Neural progenitor cell (in vitro differentiated cells): ENCODE measurements around the gene ADAMTS12. TPM values are rescaled to one million over a fixed set of nuclear protein-coding genes. Genes with fewer than 3 reads are reported as not detected.

Experiments used
- DNase-seq: peaks from one replicate; pipeline ENCODE4 v3.0.0-alpha.2; 2016; ENCODE audit warnings: low spot score
- H2AFZ ChIP-seq: fragments of 200-600 bp; sonication (generic); replicated peaks from 2 replicates; pipeline ENCODE4 v1.6.1; 2016; ENCODE audit warnings: antibody characterized with exemption
- H3F3A ChIP-seq: fragments of 200-600 bp; sonication (generic); 2 replicates; pipeline ENCODE4 v1.6.1; 2016; ENCODE audit warnings: antibody characterized with exemption, low read depth
- H3K27ac ChIP-seq: fragments of 200-600 bp; sonication (generic); 2 replicates; pipeline ENCODE4 v1.5.1; 2016; ENCODE audit warnings: mild to moderate bottlenecking
- H3K27me3 ChIP-seq: fragments of 200-600 bp; sonication (generic); 2 replicates; pipeline ENCODE4 v1.6.1; 2016; ENCODE audit warnings: mild to moderate bottlenecking, moderate library complexity
- H3K36me3 ChIP-seq: fragments of 200-600 bp; sonication (generic); 2 replicates; pipeline ENCODE4 v1.5.1; 2016
- H3K4me1 ChIP-seq: fragments of 200-600 bp; sonication (generic); 2 replicates; pipeline ENCODE4 v1.6.1; 2016; ENCODE audit warnings: mixed run types
- H3K4me2 ChIP-seq: fragments of 200-600 bp; sonication (generic); 2 replicates; pipeline ENCODE4 v1.6.1; 2016
- H3K4me3 ChIP-seq: fragments of 200-600 bp; sonication (generic); 2 replicates; pipeline ENCODE4 v1.5.1; 2016
- H3K79me2 ChIP-seq: fragments of 200-600 bp; sonication (generic); 2 replicates; pipeline ENCODE4 v1.6.1; 2016; ENCODE audit warnings: low read depth
- H3K9ac ChIP-seq: fragments of 200-600 bp; sonication (generic); 2 replicates; pipeline ENCODE4 v1.6.1; 2016
- H3K9me3 ChIP-seq: fragments of 200-600 bp; sonication (generic); 2 replicates; pipeline ENCODE4 v1.5.1; 2016; ENCODE audit warnings: low read depth
- H4K20me1 ChIP-seq: fragments of 200-600 bp; sonication (generic); 2 replicates; pipeline ENCODE4 v1.6.1; 2016; ENCODE audit warnings: low read depth
- H3K27ac Mint-ChIP-seq: 3 replicates; pipeline ENCODE4 v1.8.0; 2021; ENCODE audit warnings: mixed read lengths
- H3K27me3 Mint-ChIP-seq: 2 replicates; pipeline ENCODE4 v1.8.0; 2022; ENCODE audit warnings: low read depth, mild to moderate bottlenecking, inconsistent platforms, moderate library complexity, mixed read lengths; ENCODE audit not compliant: insufficient read depth
- H3K36me3 Mint-ChIP-seq: 3 replicates; pipeline ENCODE4 v1.8.0; 2021; ENCODE audit warnings: mixed read lengths
- H3K4me1 Mint-ChIP-seq: 3 replicates; pipeline ENCODE4 v1.8.0; 2021; ENCODE audit warnings: mixed read lengths
- H3K4me3 Mint-ChIP-seq: 3 replicates; pipeline ENCODE4 v1.8.0; 2021; ENCODE audit warnings: mild to moderate bottlenecking, moderate library complexity, mixed read lengths
- H3K9me3 Mint-ChIP-seq: 3 replicates; pipeline ENCODE4 v1.8.0; 2020; ENCODE audit warnings: mixed read lengths
- CTCF ChIP-seq: fragments of 200-600 bp; sonication (generic); IDR thresholded peaks from 2 replicates; pipeline ENCODE4 v1.5.1; 2017; ENCODE audit warnings: antibody characterized with exemption, mild to moderate bottlenecking
- EZH2 ChIP-seq: fragments of 200-600 bp; sonication (generic); IDR thresholded peaks from 2 replicates; pipeline ENCODE4 v1.6.1; 2017; ENCODE audit warnings: antibody characterized with exemption, mild to moderate bottlenecking, moderate library complexity
- EZH2phosphoT487 ChIP-seq: fragments of 200-600 bp; sonication (generic); IDR thresholded peaks from 2 replicates; pipeline ENCODE4 v1.6.1; 2017; ENCODE audit warnings: antibody characterized with exemption
- total RNA-seq: library from RNA; depleted of rRNA; stranded (reverse); fragments of >200 nt; gene quantifications from 2 replicates; pipeline ENCODE4 v1.2.3, GENCODE V29; 2015; ENCODE audit warnings: low replicate concordance

ADAMTS12 gene
- total RNA-seq, 1 donor from 2014 or later, result 15.6 TPM

DNA sequence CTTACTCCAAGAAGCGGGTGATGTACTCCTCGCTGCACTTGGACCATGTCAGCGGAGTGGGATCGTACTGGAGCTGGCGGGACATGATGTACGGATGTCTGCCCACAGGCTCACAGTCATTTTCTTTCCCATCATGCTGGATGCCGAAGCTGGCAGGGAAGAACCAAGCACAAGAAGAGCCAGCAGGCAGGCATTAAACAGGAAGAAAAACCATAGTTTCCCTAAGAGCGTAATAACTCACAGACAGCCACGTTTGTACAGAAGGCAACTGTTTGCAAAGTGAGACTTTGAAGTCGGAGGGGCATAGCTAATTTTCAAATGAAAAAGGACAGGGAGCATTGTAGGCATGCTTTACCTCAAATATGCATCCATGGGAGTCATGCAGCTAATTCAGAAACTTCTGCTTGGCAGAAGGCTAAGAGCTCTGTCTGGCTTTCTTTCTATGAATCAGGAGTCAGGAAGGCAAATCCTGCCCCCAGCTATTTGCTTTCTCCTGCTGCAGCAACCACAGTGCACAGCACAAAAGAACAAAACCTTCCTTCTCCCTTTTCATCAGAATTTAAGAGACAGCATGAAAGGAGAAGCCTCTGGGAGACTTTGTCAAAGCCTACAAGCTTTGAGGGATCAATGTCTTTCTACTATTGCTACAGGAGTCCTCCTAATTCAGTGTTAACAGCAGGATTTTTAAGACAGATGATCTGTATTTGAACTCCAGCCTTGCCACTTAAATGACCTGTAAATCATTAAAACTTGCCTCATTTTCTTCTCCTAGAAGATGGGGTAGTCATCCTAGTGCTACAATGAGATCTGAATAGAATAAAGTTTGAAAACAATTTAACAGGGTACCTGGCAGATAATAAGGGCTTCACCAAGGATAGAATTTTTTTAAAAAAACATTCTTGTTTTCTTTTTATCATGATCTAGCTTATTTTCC is 242.0 kb downstream of the ADAMTS12 start:
- peaks cover 53% of the 10 kb centered on the region for H3K4me1 Mint-ChIP-seq
- peaks cover 23% of the 10 kb centered on the region for H3F3A ChIP-seq
- no peak overlapping the region for H3K9ac ChIP-seq
- peak overlapping the region; percentile 48 for H3K4me3 Mint-ChIP-seq
- H3K36me3 Mint-ChIP-seq, result peaks cover 26% of the 10 kb centered on the region
- no peak overlapping the region for H3K4me3 ChIP-seq
- no peak for TF ChIP-seq EZH2phosphoT487
- H3K27ac ChIP-seq, result no peak overlapping the region
- DNase-seq, result peak; percentile 71
- H2AFZ ChIP-seq, result no peak overlapping the region
- peaks cover 9% of the 10 kb centered on the region for H3K9me3 Mint-ChIP-seq
- peak overlapping the region; percentile 10 for H3K4me2 ChIP-seq
- H3K9me3 ChIP-seq, result no peaks in the 10 kb centered on the region
- no peaks in the 10 kb centered on the region for H3K27me3 Mint-ChIP-seq
- peaks cover 16% of the 10 kb centered on the region for H3K27me3 ChIP-seq
- H4K20me1 ChIP-seq, result peaks cover 18% of the 10 kb centered on the region
- H3K79me2 ChIP-seq, result no peaks in the 10 kb centered on the region
- H3K27ac Mint-ChIP-seq, result peak overlapping the region; percentile 92
- no peaks in the 10 kb centered on the region for H3K36me3 ChIP-seq
- peaks cover 19% of the 10 kb centered on the region for H3K4me1 ChIP-seq

- no peak overlapping the region for H2AFZ ChIP-seq
- TF ChIP-seq EZH2 (no peak), EZH2phosphoT487 (no peak), CTCF (no peak)
- H3K36me3 ChIP-seq, result no peaks in the 10 kb centered on the region
- no peak overlapping the region for H3K4me3 Mint-ChIP-seq
- no peaks in the 10 kb centered on the region for H3K79me2 ChIP-seq
- H3K4me2 ChIP-seq, result no peak overlapping the region
- peaks cover 17% of the 10 kb centered on the region for H3K9me3 Mint-ChIP-seq
- peaks cover 6% of the 10 kb centered on the region for H3K27me3 Mint-ChIP-seq
- no peak overlapping the region for H3K27ac Mint-ChIP-seq
- H3K27me3 ChIP-seq, result no peaks in the 10 kb centered on the region
- H3K4me1 Mint-ChIP-seq, result peaks cover 15% of the 10 kb centered on the region
- H3K4me3 ChIP-seq, result no peak overlapping the region
- no peak overlapping the region for H3K9ac ChIP-seq
- peaks cover 32% of the 10 kb centered on the region for H3K36me3 Mint-ChIP-seq
- no peak overlapping the region for H3K27ac ChIP-seq
- DNase-seq, result no peak
- no peaks in the 10 kb centered on the region for H4K20me1 ChIP-seq
- H3K9me3 ChIP-seq, result no peaks in the 10 kb centered on the region
- no peaks in the 10 kb centered on the region for H3F3A ChIP-seq
- no peaks in the 10 kb centered on the region for H3K4me1 ChIP-seq
These were observed 249.9 kb downstream of the ADAMTS12 start for GRCh38 chr5:33641744-33642505.

GRCh38 chr5:33639474-33639873 is 252.3 kb downstream of the ADAMTS12 start:
- no peak for DNase-seq
- Mint-ChIP-seq H3K4me3 (no peak overlapping the region), H3K27me3 (peaks cover 6% of the 10 kb centered on the region), H3K27ac (no peak overlapping the region), H3K36me3 (peaks cover 27% of the 10 kb centered on the region), H3K9me3 (peaks cover 10% of the 10 kb centered on the region), H3K4me1 (peaks cover 13% of the 10 kb centered on the region)
- Histone ChIP-seq H3K9me3 (no peaks in the 10 kb centered on the region), H3K4me2 (no peak overlapping the region), H3F3A (no peaks in the 10 kb centered on the region), H3K36me3 (no peaks in the 10 kb centered on the region), H4K20me1 (no peaks in the 10 kb centered on the region), H3K27me3 (no peaks in the 10 kb centered on the region), H3K4me1 (no peaks in the 10 kb centered on the region), H3K79me2 (no peaks in the 10 kb centered on the region), H2AFZ (no peak overlapping the region), H3K9ac (no peak overlapping the region), H3K4me3 (no peak overlapping the region), H3K27ac (no peak overlapping the region)
- TF ChIP-seq CTCF (no peak), EZH2 (no peak), EZH2phosphoT487 (no peak)
